Astrocyte (in vitro differentiated cells and primary cell): ENCODE measurements around the gene AIM2.

Experiments used
- EZH2 ChIP-seq: IDR thresholded peaks from 2 replicates; pipeline ENCODE4 v1.6.1; 2012; ENCODE audit warnings: mild to moderate bottlenecking, low read length, inconsistent platforms; ENCODE audit not compliant: insufficient read depth
- TF ChIP-seq, protein P1 (sequence below): IDR thresholded peaks from 2 replicates; pipeline ENCODE4 v1.5.1; 2011; ENCODE audit warnings: low read depth, mild to moderate bottlenecking, inconsistent platforms, low read length, moderate library complexity; ENCODE audit not compliant: insufficient read depth

- TF ChIP-seq, protein P1, sequence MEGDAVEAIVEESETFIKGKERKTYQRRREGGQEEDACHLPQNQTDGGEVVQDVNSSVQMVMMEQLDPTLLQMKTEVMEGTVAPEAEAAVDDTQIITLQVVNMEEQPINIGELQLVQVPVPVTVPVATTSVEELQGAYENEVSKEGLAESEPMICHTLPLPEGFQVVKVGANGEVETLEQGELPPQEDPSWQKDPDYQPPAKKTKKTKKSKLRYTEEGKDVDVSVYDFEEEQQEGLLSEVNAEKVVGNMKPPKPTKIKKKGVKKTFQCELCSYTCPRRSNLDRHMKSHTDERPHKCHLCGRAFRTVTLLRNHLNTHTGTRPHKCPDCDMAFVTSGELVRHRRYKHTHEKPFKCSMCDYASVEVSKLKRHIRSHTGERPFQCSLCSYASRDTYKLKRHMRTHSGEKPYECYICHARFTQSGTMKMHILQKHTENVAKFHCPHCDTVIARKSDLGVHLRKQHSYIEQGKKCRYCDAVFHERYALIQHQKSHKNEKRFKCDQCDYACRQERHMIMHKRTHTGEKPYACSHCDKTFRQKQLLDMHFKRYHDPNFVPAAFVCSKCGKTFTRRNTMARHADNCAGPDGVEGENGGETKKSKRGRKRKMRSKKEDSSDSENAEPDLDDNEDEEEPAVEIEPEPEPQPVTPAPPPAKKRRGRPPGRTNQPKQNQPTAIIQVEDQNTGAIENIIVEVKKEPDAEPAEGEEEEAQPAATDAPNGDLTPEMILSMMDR, result no peak
- no peak for TF ChIP-seq EZH2
Observed at GRCh38 chr1:159077120-159077961, 775 bp upstream of the AIM2 start.
